22Rv1 (cell line): ENCODE measurements around the gene DEUP1.

Experiments
- ZFX ChIP-seq: fragments of 450-650 bp; IDR thresholded peaks from 2 replicates; pipeline ENCODE4 v1.6.1; 2017; ENCODE audit warnings: antibody characterized with exemption, borderline replicate concordance
- TF ChIP-seq, protein P1 (sequence below): fragments of 450-650 bp; IDR thresholded peaks from 2 replicates; pipeline ENCODE4 v1.5.1; 2017; ENCODE audit warnings: mild to moderate bottlenecking

GRCh38 chr11:93389737-93390136 is 59.2 kb downstream of the DEUP1 start:
- TF ChIP-seq, protein P1, sequence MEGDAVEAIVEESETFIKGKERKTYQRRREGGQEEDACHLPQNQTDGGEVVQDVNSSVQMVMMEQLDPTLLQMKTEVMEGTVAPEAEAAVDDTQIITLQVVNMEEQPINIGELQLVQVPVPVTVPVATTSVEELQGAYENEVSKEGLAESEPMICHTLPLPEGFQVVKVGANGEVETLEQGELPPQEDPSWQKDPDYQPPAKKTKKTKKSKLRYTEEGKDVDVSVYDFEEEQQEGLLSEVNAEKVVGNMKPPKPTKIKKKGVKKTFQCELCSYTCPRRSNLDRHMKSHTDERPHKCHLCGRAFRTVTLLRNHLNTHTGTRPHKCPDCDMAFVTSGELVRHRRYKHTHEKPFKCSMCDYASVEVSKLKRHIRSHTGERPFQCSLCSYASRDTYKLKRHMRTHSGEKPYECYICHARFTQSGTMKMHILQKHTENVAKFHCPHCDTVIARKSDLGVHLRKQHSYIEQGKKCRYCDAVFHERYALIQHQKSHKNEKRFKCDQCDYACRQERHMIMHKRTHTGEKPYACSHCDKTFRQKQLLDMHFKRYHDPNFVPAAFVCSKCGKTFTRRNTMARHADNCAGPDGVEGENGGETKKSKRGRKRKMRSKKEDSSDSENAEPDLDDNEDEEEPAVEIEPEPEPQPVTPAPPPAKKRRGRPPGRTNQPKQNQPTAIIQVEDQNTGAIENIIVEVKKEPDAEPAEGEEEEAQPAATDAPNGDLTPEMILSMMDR, result no peak
- no peak for TF ChIP-seq ZFX
